GM10248 (cell line): ENCODE measurements around the gene ID2.
A peak's percentile ranks its signal among the peaks of the same experiment; 100 is the strongest.

Experiments
- CTCF ChIA-PET: fragments of 300-600 bp; sonication (Branson Sonifier 250); formaldehyde crosslinking; extraction: SDS; loops from one replicate; lab custom pipeline; 2021; ENCODE audit warnings: antibody characterized with exemption; lab: Yijun Ruan, JAX
- POLR2A ChIA-PET: fragments of 350-650 bp; sonication (Branson Sonifier 250); formaldehyde crosslinking; extraction: SDS; loops from one replicate; lab custom pipeline; 2020; ENCODE audit warnings: antibody characterized with exemption; lab: Yijun Ruan, JAX
- DNase-seq: peaks from one replicate; pipeline ENCODE4 v3.0.0; 2012; ENCODE audit errors: extremely low spot score
- TF ChIP-seq, protein P1 (sequence below): IDR thresholded peaks from 2 replicates; pipeline ENCODE4 v1.5.1; 2012; ENCODE audit warnings: mild to moderate bottlenecking, low read depth; ENCODE audit errors: extremely low read depth, missing control alignments, control extremely low read depth

Gene ID2, protein sequence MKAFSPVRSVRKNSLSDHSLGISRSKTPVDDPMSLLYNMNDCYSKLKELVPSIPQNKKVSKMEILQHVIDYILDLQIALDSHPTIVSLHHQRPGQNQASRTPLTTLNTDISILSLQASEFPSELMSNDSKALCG

DNA sequence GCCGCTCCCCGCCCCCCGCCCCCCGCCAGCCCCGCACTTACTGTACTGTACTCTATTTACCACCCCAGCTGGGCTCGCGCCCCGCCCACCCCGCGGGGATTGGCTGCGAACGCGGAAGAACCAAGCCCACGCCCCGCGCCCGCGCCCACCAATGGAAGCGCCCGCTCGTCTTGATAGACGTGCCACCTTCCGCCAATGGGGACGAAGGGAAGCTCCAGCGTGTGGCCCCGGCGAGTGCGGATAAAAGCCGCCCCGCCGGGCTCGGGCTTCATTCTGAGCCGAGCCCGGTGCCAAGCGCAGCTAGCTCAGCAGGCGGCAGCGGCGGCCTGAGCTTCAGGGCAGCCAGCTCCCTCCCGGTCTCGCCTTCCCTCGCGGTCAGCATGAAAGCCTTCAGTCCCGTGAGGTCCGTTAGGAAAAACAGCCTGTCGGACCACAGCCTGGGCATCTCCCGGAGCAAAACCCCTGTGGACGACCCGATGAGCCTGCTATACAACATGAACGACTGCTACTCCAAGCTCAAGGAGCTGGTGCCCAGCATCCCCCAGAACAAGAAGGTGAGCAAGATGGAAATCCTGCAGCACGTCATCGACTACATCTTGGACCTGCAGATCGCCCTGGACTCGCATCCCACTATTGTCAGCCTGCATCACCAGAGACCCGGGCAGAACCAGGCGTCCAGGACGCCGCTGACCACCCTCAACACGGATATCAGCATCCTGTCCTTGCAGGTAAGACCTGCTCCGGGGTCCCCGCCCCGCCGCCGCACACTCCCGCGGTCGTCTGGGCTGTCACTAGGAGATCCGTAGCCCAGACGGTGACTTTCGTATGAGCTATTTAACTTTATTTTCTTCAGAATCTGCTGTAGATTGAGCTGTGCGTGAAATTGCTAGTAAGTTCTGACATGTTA, at the start of gene ID2:
TSS of gene ID2 (plus strand) at position 271 of the 907 bp plus-strand sequence. CDS start at position 381, 110 bp downstream.
- CTCF ChIA-PET: interaction anchor here (1.3 to 3.2 kb wide), 6 partner anchors 13 to 1254 kb away, joined by 3 to 13 read pairs (median 3); no protein-coding TSS in a partner anchor
- DNase-seq: peak; percentile 98
- POLR2A ChIA-PET: interaction anchor here (0.6 to 2.2 kb wide), 43 partner anchors 9 to 1766 kb away, joined by 3 to 27 read pairs (median 4); partner anchors contain the start of gene ODC1
- TF ChIP-seq, protein P1, sequence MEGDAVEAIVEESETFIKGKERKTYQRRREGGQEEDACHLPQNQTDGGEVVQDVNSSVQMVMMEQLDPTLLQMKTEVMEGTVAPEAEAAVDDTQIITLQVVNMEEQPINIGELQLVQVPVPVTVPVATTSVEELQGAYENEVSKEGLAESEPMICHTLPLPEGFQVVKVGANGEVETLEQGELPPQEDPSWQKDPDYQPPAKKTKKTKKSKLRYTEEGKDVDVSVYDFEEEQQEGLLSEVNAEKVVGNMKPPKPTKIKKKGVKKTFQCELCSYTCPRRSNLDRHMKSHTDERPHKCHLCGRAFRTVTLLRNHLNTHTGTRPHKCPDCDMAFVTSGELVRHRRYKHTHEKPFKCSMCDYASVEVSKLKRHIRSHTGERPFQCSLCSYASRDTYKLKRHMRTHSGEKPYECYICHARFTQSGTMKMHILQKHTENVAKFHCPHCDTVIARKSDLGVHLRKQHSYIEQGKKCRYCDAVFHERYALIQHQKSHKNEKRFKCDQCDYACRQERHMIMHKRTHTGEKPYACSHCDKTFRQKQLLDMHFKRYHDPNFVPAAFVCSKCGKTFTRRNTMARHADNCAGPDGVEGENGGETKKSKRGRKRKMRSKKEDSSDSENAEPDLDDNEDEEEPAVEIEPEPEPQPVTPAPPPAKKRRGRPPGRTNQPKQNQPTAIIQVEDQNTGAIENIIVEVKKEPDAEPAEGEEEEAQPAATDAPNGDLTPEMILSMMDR: no peak

DNA sequence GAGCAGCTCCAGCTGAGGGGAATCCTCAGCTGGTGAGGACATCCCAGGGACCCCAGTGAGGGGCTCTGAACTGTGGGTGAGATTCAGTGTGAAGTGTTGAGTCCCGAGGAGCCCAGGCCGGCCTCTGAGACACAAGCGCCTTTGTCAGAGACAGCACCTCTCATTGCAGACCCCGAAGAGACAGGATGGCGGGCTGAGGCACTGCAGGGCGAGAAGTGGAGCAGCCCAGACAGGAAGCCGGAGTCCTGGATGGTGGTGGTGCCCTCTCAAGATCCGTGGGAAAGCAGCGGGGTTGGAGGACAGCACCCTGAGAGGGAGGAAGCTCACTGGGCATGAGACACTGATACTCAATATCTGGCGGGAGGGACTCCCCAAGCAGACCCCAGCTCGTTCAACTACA, 49.1 kb upstream of the ID2 start:
- TF ChIP-seq, protein P1: no peak
- ChIA-PET POLR2A (interaction anchor here (1.4 kb wide), 1 partner anchor 50 kb away, joined by 3 read pairs; no protein-coding TSS in a partner anchor), CTCF (interaction anchor here (1.2 to 1.4 kb wide), 2 partner anchors 8 to 9 kb away, joined by 3 to 4 read pairs; no protein-coding TSS in a partner anchor)
- no peak for DNase-seq

DNA sequence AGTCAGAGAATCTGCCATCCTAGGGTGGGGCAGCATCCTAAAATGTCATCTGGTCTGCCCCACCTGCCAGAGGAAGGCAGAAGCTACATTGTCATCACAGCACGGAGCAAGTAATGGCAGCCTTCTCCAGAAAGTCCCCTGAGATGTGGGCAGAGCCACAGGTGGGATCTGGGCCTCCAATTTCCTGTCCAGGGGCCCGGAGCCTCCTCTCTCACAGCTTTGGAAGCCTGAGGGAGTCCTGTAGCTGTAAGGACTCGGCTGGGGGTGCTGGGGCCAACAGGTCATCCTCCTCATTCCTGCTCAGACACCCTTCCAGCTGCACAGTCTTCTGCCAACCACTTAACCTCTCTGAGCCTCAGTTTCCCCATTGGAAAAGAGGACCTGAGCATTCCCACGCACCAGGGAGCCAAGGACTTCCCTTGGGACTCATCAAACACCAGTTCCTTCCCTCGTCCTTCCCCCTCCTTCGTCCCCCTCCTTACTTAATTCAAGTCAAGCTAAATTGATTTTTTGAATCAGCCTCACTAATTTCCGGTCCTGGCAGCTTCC, 48.6 kb upstream of the ID2 start:
- POLR2A ChIA-PET: no interaction called here
- TF ChIP-seq, protein P1: no peak
- CTCF ChIA-PET: interaction anchor here (1.4 kb wide), 1 partner anchor 9 kb away, joined by 4 read pairs; no protein-coding TSS in a partner anchor
- no peak for DNase-seq

DNA sequence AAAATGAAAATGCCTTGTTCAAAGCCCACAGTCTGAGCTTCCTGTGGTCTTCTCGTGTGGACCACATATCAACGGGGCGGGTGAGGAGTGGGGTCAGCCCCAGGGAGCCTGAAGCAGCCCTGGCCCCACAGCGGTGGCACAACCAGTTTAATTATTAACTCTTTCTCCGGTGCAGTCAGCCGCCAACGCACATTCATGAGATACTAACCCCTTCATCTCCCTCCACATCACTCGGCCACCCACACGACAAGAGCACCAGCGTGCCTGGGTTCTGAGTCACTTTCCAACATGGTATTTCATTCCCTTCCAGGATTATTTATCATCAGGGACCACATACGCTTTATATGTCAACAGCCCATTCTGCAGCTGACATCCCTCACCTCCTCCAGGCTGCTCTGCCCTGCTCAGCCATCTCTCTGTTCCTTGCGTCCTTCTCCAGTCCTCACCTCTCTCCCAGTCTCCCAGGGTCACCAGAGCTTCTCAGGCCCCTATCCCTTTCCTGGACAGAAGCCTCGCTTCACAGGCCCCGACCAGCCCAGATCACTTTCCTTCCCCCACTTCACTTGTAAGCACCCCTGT, 48.0 kb upstream of the ID2 start:
- ChIA-PET POLR2A (no interaction called here), CTCF (interaction anchor here (1.4 kb wide), 1 partner anchor 9 kb away, joined by 4 read pairs; no protein-coding TSS in a partner anchor)
- TF ChIP-seq, protein P1: no peak
- no peak for DNase-seq

DNA sequence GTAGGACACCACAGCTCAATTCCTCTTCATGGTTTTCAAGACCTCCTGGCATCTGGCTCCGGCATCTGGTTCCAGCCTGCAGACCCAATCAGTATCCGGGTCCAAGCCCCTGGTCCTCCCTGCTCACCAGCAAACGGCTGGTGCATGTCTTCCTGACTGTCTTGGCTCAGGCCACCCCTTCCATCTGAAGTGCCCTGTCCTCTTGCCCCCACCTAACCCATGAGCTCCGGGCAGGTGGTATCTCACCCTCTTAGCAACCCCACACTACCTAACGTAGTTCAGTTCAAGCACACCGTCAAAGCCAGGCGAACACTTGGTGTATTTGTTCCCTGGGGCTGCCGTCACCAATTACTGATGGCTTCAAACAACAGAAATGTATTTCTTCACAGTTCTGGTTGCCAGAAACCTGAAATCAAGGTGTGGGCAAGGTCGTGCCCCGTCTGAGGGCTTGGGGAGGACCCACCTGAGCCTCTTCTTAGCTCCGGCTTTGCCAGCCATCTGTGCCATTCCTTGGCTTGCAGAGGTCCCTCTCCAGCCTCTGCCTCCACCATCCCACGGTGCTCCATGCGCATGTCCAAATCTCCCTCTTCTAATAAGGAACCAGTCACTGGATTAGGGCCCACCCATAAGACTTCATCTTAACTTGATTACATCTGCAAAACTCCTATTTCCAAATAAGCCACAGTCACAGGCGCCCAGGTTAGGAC, 47.2 kb upstream of the ID2 start:
- POLR2A ChIA-PET: no interaction called here
- CTCF ChIA-PET: interaction anchor here (1.2 kb wide), 1 partner anchor 245 kb away, joined by 4 read pairs; no protein-coding TSS in a partner anchor
- DNase-seq: no peak
- TF ChIP-seq, protein P1: no peak

DNA sequence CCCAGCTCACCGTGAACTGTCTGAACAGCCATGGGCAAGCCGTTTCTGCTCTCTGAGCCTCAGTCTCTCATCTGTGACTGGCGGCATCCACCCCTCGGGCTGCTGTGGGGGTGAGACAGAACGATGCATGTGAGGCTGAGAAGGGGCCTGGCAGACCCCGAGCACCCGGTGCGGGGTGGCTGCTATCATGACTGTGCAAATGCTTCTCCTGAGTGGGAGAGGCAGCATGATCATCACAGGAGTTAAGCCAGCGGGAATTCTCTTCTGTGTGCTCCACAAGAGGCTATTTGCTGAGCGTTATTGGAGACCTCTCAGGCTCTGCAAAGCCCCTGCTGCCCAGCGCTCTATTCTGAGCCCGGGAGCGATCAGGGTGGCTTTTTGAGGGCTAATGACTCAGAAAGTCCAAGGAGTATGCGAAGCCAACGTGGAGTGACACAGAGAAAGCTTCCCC, 45.8 kb upstream of the ID2 start:
- TF ChIP-seq, protein P1: no peak
- POLR2A ChIA-PET: no interaction called here
- CTCF ChIA-PET: no interaction called here
- DNase-seq: no peak
